Liver (tissue), 9 donors: ENCODE measurements around the gene TPX2. TPM values are rescaled to one million over a fixed set of nuclear protein-coding genes. Genes with fewer than 3 reads are reported as not detected.

Experiments
- DNase-seq: peaks from one replicate; pipeline ENCODE4 v3.0.0-alpha.2; 2017; ENCODE audit warnings: low spot score
- H3K27ac ChIP-seq, 2 donors: one replicate each; pipeline ENCODE4 v1.7.0; 2013; ENCODE audit warnings: inconsistent platforms in 2 of 2, low read length in 2 of 2, control low read depth in 1 of 2, low read depth in 1 of 2, mild to moderate bottlenecking in 1 of 2
- H3K27me3 ChIP-seq, 4 donors: one replicate each; pipeline versions ENCODE4 v1.6.1 to v1.7.0; 2013; ENCODE audit warnings: low read length in 3 of 4, inconsistent platforms in 1 of 4, mild to moderate bottlenecking in 1 of 4, moderate library complexity in 1 of 4; ENCODE audit not compliant: control insufficient read depth in 4 of 4, insufficient read depth in 4 of 4
- H3K36me3 ChIP-seq, 4 donors: one replicate each; pipeline versions ENCODE4 v1.6.1 to v1.7.0; 2013; ENCODE audit warnings: low read length in 3 of 4, mild to moderate bottlenecking in 3 of 4, low read depth in 1 of 4, moderate library complexity in 1 of 4; ENCODE audit not compliant: control insufficient read depth in 4 of 4, insufficient read depth in 3 of 4
- H3K4me1 ChIP-seq, 4 donors: one replicate each; pipeline versions ENCODE4 v1.6.1 to v1.7.0; 2013; ENCODE audit warnings: low read length in 3 of 4, mild to moderate bottlenecking in 3 of 4, moderate library complexity in 1 of 4; ENCODE audit not compliant: control insufficient read depth in 4 of 4, insufficient read depth in 4 of 4
- H3K4me3 ChIP-seq, 3 donors: one replicate each; pipeline versions ENCODE4 v1.6.1 to v1.7.0; 2013; ENCODE audit warnings: low read length in 3 of 3, control low read depth in 1 of 3, low read depth in 1 of 3, mild to moderate bottlenecking in 1 of 3
- H3K9ac ChIP-seq, 2 donors: one replicate each; pipeline ENCODE4 v1.7.0; 2013; ENCODE audit warnings: low read length in 2 of 2, mild to moderate bottlenecking in 2 of 2, moderate library complexity in 2 of 2, control low read depth in 1 of 2, low read depth in 1 of 2
- H3K9me3 ChIP-seq, 4 donors: one replicate each; pipeline versions ENCODE4 v1.6.1 to v1.7.0; 2013; ENCODE audit warnings: low read length in 3 of 4; ENCODE audit not compliant: control insufficient read depth in 4 of 4
- ATF3 ChIP-seq: IDR thresholded peaks from 2 replicates; pipeline ENCODE4 v1.6.1; 2016; ENCODE audit warnings: antibody characterized with exemption
- CTCF ChIP-seq: fragments of 150-350 bp; IDR thresholded peaks from 2 replicates; pipeline ENCODE4 v1.5.1; 2017; ENCODE audit warnings: improper control_type of control experiment, low read depth, low read length; ENCODE audit not compliant: missing input control
- EGR1 ChIP-seq, 2 donors: IDR thresholded peaks; 2 replicates each; pipeline ENCODE4 v1.6.1; 2016 to 2018; ENCODE audit warnings: antibody characterized with exemption in 2 of 2, low read depth in 2 of 2
- FOXA1 ChIP-seq: IDR thresholded peaks from 2 replicates; pipeline ENCODE4 v1.6.1; 2016; ENCODE audit warnings: antibody characterized with exemption
- FOXA2 ChIP-seq: IDR thresholded peaks from 2 replicates; pipeline ENCODE4 v1.6.1; 2016; ENCODE audit warnings: antibody characterized with exemption
- GABPA ChIP-seq, 2 donors: IDR thresholded peaks in 1 of 2; conservative IDR thresholded peaks in 1 of 2; 2 replicates each; pipeline ENCODE4 v1.6.1; 2016; ENCODE audit warnings: antibody characterized with exemption in 2 of 2, mild to moderate bottlenecking in 1 of 2, moderate library complexity in 1 of 2
- HNF4A ChIP-seq, 2 donors: conservative IDR thresholded peaks; 2 replicates each; pipeline ENCODE4 v1.6.1; 2016; ENCODE audit warnings: antibody characterized with exemption in 2 of 2, mild to moderate bottlenecking in 2 of 2
- HNF4G ChIP-seq: IDR thresholded peaks from 2 replicates; pipeline ENCODE4 v1.6.1; 2016; ENCODE audit warnings: antibody characterized with exemption
- JUND ChIP-seq, 2 donors: IDR thresholded peaks; 2 replicates each; pipeline ENCODE4 v1.6.1; 2016; ENCODE audit warnings: antibody characterized with exemption in 2 of 2
- MAX ChIP-seq: IDR thresholded peaks from 2 replicates; pipeline ENCODE4 v1.6.1; 2016; ENCODE audit warnings: antibody characterized with exemption
- NR2F2 ChIP-seq: IDR thresholded peaks from 2 replicates; pipeline ENCODE4 v1.6.1; 2016; ENCODE audit warnings: antibody characterized with exemption
- RAD21 ChIP-seq, 2 donors: IDR thresholded peaks; 2 replicates each; pipeline ENCODE4 v1.6.1; 2016; ENCODE audit warnings: antibody characterized with exemption in 2 of 2, mild to moderate bottlenecking in 2 of 2
- REST ChIP-seq: IDR thresholded peaks from 2 replicates; pipeline ENCODE4 v1.6.1; 2016; ENCODE audit warnings: antibody characterized with exemption, mild to moderate bottlenecking
- RXRA ChIP-seq, 2 donors: IDR thresholded peaks; 2 replicates each; pipeline ENCODE4 v1.6.1; 2017 to 2018; ENCODE audit warnings: antibody characterized with exemption in 2 of 2, mild to moderate bottlenecking in 1 of 2
- SP1 ChIP-seq: IDR thresholded peaks from 2 replicates; pipeline ENCODE4 v1.6.1; 2018; ENCODE audit warnings: antibody characterized with exemption, mild to moderate bottlenecking
- YY1 ChIP-seq: IDR thresholded peaks from 2 replicates; pipeline ENCODE4 v1.6.1; 2016; ENCODE audit warnings: antibody characterized with exemption, mild to moderate bottlenecking
- ZBTB33 ChIP-seq: IDR thresholded peaks from 2 replicates; pipeline ENCODE4 v1.6.1; 2016; ENCODE audit warnings: antibody characterized with exemption
- WGBS: extraction: QIAGEN DNeasy Blood & Tissue Kit; methylation state at CpG from one replicate; pipeline ENCODE4 v1.1.7; 2013; 5-methylcytosine and 5-hydroxymethylcytosine counted together
- polyA plus RNA-seq, 2 donors: library from polyadenylated mRNA; stranded (reverse) in 1 of 2; unstranded in 1 of 2; fragments of 200-250 nt in 1 of 2; fragments of >200 nt in 1 of 2; fragmentation: Nextera tagmentation in 1 of 2; extraction: Ambion mirVana in 1 of 2; gene quantifications; one replicate each; pipeline versions ENCODE4 v1.2.1 to v1.2.3, GENCODE V29; 2013 to 2015
- total RNA-seq, 2 donors: library from RNA; depleted of rRNA; stranded (reverse); fragments of >200 nt; gene quantifications; one replicate each; pipeline ENCODE4 v1.2.3, GENCODE V29; 2014
- donor health status: healthy.
- donor health status: healthy.
- donor health status: healthy.
- donor health status: healthy.
- donor health status: healthy.

The TPX2 gene
- total and polyA plus RNA-seq, 4 donors, result 1.1 to 40.8 (median 2.4) TPM

GRCh38 chr20:31844737-31845299 is 105.7 kb downstream of the TPX2 start:
- DNase-seq, result no peak
- Histone ChIP-seq H3K4me1 (no peaks in the 10 kb centered on the region), H3K27ac (peak overlapping the region in 1 of 2 donors; percentile 36), H3K27me3 (no peaks in the 10 kb centered on the region), H3K9ac (no peak overlapping the region), H3K9me3 (no peaks in the 10 kb centered on the region), H3K36me3 (no peaks in the 10 kb centered on the region), H3K4me3 (no peak overlapping the region)
- WGBS, result 89% methylated on average over 28 of the region's 28 CpGs
- TF ChIP-seq NR2F2 (no peak), JUND (IDR thresholded peaks at IDR 0.05) (no peak), FOXA2 (no peak), YY1 (no peak), GABPA (IDR thresholded peaks at IDR 0.05 in 1 of 2, conservative IDR thresholded peaks at IDR 0.05 in 1 of 2) (no peak), ATF3 (no peak), RAD21 (IDR thresholded peaks at IDR 0.05) (no peak), REST (no peak), CTCF (no peak), HNF4G (no peak), FOXA1 (no peak), EGR1 (IDR thresholded peaks at IDR 0.05; ENCODE audit: low read depth in 2 of 2) (no peak), HNF4A (conservative IDR thresholded peaks at IDR 0.05) (no peak), ZBTB33 (no peak)

GRCh38 chr20:31845300-31845863 is 106.3 kb downstream of the TPX2 start, which contains the start of gene FOXS1:
TSS of gene FOXS1 (minus strand) at chr20:31845604. CDS start at chr20:31845542, 62 bp downstream.
- DNase-seq, result no peak
- H3K36me3 ChIP-seq, result no peaks in the 10 kb centered on the region
- no peak within 1 kb of the TSS for H3K4me3 ChIP-seq
- H3K9me3 ChIP-seq, result no peaks in the 10 kb centered on the region
- H3K27me3 ChIP-seq, result peaks cover 0 to 2% (median 0%) of the 10 kb centered on the region in 4 donors
- no peaks in the 10 kb centered on the region for H3K4me1 ChIP-seq
- TF ChIP-seq ZBTB33, result no peak
- no peak for TF ChIP-seq EGR1 (IDR thresholded peaks at IDR 0.05; ENCODE audit: low read depth in 2 of 2)
- no peak for TF ChIP-seq ATF3
- TF ChIP-seq HNF4A (conservative IDR thresholded peaks at IDR 0.05), result no peak
- no peak for TF ChIP-seq MAX
- no peak for TF ChIP-seq CTCF
- no peak for TF ChIP-seq RXRA (IDR thresholded peaks at IDR 0.05)
- TF ChIP-seq JUND (IDR thresholded peaks at IDR 0.05), result no peak
- TF ChIP-seq NR2F2, result no peak
- TF ChIP-seq FOXA2, result no peak
- no peak for TF ChIP-seq SP1
- TF ChIP-seq FOXA1, result no peak
- no peak for TF ChIP-seq YY1
- no peak for TF ChIP-seq GABPA (IDR thresholded peaks at IDR 0.05 in 1 of 2, conservative IDR thresholded peaks at IDR 0.05 in 1 of 2)
- 79% methylated on average over 21 of the region's 21 CpGs for WGBS
- H3K27ac ChIP-seq, result peak within 1 kb of the TSS in 1 of 2 donors; percentile 36
- H3K9ac ChIP-seq, result no peak within 1 kb of the TSS
